ENCODE measurements around the gene CLPTM1L. TPM values are rescaled to one million over a fixed set of nuclear protein-coding genes. Genes with fewer than 3 reads are reported as not detected.
"Not testable (repeated sequence)": the region's sequence is repeated elsewhere in the genome, so short reads cannot be mapped to it uniquely, and the experiment has no call there.

The CLPTM1L gene
- total RNA-seq, 4 donors from 2014 or later, result 62.6 to 132 (median 93.5) TPM

DNA sequence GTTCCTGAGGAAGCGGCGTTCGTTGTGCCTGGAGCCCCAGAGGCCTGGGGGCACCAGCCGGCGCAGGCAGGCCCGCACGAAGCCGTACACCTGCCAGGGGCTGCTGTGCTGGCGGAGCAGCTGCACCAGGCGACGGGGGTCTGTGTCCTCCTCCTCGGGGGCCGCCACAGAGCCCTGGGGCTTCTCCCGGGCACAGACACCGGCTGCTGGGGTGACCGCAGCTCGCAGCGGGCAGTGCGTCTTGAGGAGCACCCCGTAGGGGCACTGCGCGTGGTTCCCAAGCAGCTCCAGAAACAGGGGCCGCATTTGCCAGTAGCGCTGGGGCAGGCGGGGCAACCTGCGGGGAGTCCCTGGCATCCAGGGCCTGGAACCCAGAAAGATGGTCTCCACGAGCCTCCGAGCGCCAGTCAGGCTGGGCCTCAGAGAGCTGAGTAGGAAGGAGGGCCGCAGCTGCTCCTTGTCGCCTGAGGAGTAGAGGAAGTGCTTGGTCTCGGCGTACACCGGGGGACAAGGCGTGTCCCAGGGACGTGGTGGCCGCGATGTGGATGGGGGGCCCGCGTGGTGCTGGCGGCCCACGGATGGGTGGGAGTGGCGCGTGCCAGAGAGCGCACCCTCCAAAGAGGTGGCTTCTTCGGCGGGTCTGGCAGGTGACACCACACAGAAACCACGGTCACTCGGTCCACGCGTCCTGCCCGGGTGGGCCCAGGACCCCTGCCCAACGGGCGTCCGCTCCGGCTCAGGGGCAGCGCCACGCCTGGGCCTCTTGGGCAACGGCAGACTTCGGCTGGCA is 51.3 kb downstream of the CLPTM1L start:
- Histone ChIP-seq H3K4me1 (peaks cover 17% of the 10 kb centered on the region), H3K27me3 (peaks cover 64% of the 10 kb centered on the region), H3K9me3 (no peaks in the 10 kb centered on the region), H3K27ac (no peak overlapping the region), H3K4me3 (no peak overlapping the region), H3K36me3 (no peaks in the 10 kb centered on the region)
- WGBS, result 86% methylated on average over 43 of the region's 60 CpGs
- DNase-seq (ENCODE audit: low spot score in 2 of 2), result peak in 1 of 2 donors; percentile 51
- TF ChIP-seq POLR2A (IDR thresholded peaks at IDR 0.05), result no peak
- no peak for TF ChIP-seq EP300 (IDR thresholded peaks at IDR 0.05)
- TF ChIP-seq, protein P1, sequence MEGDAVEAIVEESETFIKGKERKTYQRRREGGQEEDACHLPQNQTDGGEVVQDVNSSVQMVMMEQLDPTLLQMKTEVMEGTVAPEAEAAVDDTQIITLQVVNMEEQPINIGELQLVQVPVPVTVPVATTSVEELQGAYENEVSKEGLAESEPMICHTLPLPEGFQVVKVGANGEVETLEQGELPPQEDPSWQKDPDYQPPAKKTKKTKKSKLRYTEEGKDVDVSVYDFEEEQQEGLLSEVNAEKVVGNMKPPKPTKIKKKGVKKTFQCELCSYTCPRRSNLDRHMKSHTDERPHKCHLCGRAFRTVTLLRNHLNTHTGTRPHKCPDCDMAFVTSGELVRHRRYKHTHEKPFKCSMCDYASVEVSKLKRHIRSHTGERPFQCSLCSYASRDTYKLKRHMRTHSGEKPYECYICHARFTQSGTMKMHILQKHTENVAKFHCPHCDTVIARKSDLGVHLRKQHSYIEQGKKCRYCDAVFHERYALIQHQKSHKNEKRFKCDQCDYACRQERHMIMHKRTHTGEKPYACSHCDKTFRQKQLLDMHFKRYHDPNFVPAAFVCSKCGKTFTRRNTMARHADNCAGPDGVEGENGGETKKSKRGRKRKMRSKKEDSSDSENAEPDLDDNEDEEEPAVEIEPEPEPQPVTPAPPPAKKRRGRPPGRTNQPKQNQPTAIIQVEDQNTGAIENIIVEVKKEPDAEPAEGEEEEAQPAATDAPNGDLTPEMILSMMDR (IDR thresholded peaks at IDR 0.05), result no peak
- TF ChIP-seq POLR2AphosphoS5 (IDR thresholded peaks at IDR 0.05), result no peak

DNA sequence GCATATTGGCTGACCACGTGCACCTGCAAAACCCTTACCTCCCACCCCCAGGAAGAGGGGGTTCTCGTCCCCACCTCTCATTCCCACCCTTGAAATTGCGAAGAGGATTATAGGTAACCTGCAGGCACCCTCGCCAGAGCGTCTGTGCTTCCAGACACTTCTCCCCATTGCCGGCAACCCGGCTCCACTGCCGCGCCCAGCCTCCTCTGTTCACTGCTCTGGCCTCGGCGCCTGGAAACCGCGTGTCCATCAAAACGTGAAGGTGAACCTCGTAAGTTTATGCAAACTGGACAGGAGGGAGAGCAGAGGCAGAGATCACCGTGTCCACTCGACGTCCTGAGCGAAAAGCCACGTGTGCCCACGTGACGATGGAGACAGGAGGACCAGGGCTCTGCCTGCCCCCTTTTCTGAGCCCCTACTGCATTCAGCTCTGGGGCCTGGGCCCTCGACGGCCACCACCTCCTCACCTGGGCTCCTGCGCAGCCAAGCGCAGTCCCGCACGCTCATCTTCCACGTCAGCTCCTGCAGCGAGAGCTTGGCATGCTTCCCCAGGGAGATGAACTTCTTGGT is 52.0 kb downstream of the CLPTM1L start:
- Histone ChIP-seq H3K4me3 (no peak overlapping the region), H3K36me3 (no peaks in the 10 kb centered on the region), H3K4me1 (peaks cover 17% of the 10 kb centered on the region), H3K9me3 (peaks cover 3% of the 10 kb centered on the region), H3K27me3 (peaks cover 60% of the 10 kb centered on the region), H3K27ac (no peak overlapping the region)
- TF ChIP-seq POLR2A (IDR thresholded peaks at IDR 0.05) (no peak), POLR2AphosphoS5 (IDR thresholded peaks at IDR 0.05) (no peak), EP300 (IDR thresholded peaks at IDR 0.05) (no peak)
- TF ChIP-seq, protein P1 (IDR thresholded peaks at IDR 0.05), result no peak
- WGBS, result 89% methylated on average over 17 of the region's 30 CpGs
- peak in 1 of 2 donors; percentile 28 for DNase-seq (ENCODE audit: low spot score in 2 of 2)

DNA sequence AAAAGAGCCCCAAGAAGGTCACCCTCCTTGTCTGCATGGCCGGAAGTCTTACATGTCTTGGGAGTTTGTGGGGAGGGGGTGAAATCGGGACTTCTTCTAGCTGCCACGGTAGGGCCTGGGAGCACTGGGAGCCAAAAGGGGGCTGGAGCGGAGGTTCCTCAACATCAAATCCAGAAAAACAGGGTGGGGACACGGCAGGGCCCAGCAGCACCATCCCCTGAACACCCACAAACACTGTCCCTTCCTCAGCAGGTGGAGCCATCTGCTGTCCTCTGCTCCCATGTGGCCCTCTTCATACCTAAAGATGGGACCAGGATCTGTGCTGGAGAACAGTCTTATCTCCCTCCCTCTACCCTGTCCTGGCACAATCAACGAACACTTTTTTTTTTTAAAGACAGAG is 52.8 kb downstream of the CLPTM1L start:
- Histone ChIP-seq H3K9me3 (peaks cover 3% of the 10 kb centered on the region), H3K4me1 (peaks cover 17% of the 10 kb centered on the region), H3K36me3 (no peaks in the 10 kb centered on the region), H3K27me3 (peaks cover 60% of the 10 kb centered on the region), H3K27ac (no peak overlapping the region), H3K4me3 (no peak overlapping the region)
- peak in 1 of 2 donors; percentile 25 for DNase-seq (ENCODE audit: low spot score in 2 of 2)
- TF ChIP-seq, protein P1 (IDR thresholded peaks at IDR 0.05), result no peak
- TF ChIP-seq POLR2A (IDR thresholded peaks at IDR 0.05) (no peak), EP300 (IDR thresholded peaks at IDR 0.05) (no peak), POLR2AphosphoS5 (IDR thresholded peaks at IDR 0.05) (no peak)
- 78% methylated on average over 6 of the region's 6 CpGs for WGBS

DNA sequence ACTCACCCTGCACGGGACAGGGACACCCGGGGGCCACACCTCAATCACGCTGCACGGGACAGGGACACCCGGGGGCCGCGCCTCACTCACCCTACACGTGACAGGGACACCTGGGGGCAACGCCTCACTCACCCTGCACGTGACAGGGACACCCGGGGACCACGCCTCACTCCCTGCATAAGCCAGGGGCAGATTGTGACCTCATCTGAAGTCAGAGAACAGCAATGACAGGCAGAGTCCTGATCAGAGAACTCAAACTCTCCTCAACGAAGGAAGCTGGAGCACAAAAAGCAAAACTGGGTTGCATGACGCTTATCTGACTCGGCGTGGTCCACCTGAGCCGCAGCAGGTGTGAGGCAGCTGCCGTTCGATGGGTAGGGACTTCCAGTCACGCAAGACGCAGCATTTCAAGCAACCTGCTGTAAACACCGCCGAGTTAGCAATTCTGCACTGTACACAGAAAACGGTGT is 53.3 kb downstream of the CLPTM1L start:
- peaks cover 3% of the 10 kb centered on the region for H3K9me3 ChIP-seq
- H3K27me3 ChIP-seq, result peaks cover 60% of the 10 kb centered on the region
- no peaks in the 10 kb centered on the region for H3K36me3 ChIP-seq
- peaks cover 17% of the 10 kb centered on the region for H3K4me1 ChIP-seq
- H3K27ac ChIP-seq, result no peak overlapping the region
- H3K4me3 ChIP-seq, result no peak overlapping the region
- TF ChIP-seq POLR2AphosphoS5 (IDR thresholded peaks at IDR 0.05), result no peak
- TF ChIP-seq, protein P1 (IDR thresholded peaks at IDR 0.05), result no peak
- no peak for TF ChIP-seq POLR2A (IDR thresholded peaks at IDR 0.05)
- no peak for TF ChIP-seq EP300 (IDR thresholded peaks at IDR 0.05)
- WGBS, result 74% methylated on average over 23 of the region's 24 CpGs
- DNase-seq (ENCODE audit: low spot score in 2 of 2), result peak in 1 of 2 donors; percentile 48

DNA sequence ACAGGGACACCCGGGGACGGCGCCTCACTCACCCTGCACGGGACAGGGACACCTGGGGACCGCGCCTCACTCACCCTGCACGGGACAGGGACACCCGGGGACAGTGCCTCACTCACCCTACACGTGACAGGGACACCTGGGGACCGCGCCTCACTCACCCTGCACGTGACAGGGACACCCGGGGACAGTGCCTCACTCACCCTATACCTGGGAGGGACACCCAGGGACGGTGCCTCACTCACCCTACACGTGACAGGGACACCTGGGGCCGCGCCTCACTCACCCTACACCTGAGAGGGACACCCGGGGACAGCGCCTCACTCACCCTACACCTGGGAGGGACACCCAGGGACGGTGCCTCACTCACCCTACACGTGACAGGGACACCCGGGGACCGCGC is 53.9 kb downstream of the CLPTM1L start:
- not testable (repeated sequence) for H3K4me3 ChIP-seq, H3K9me3 ChIP-seq, H3K36me3 ChIP-seq, H3K27ac ChIP-seq
- 100% methylated on average over 6 of the region's 24 CpGs for WGBS
- peaks cover 17% of the 10 kb centered on the region for H3K4me1 ChIP-seq
- DNase-seq (ENCODE audit: low spot score in 2 of 2), result peak in 1 of 2 donors; percentile 35
- peaks cover 59% of the 10 kb centered on the region for H3K27me3 ChIP-seq

DNA sequence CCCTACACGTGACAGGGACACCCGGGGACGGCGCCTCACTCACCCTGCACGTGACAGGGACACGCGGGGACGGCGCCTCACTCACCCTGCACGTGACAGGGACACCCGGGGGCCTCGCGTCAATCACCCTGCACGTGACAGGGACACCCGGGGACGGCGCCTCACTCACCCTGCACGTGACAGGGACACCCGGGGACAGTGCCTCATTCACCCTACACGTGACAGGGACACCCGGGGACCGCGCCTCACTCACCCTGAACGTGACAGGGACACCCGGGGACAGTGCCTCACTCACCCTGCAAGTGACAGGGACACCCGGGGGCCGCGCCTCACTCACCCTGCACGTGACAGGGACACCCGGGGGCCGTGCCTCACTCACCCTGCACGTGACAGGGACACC is 55.3 kb downstream of the CLPTM1L start:
- H3K4me3 ChIP-seq, H3K27ac ChIP-seq, H3K36me3 ChIP-seq, H3K4me1 ChIP-seq, H3K9me3 ChIP-seq: not testable (repeated sequence)
- whole genome bisulfite sequencing, result 100% methylated on average over 1 of the region's 32 CpGs
- peaks cover 45% of the 10 kb centered on the region for H3K27me3 ChIP-seq
- peak in 1 of 2 donors; percentile 29 for DNase-seq (ENCODE audit: low spot score in 2 of 2)

All from suprapubic skin (tissue), 4 donors.